HuH-7 (cell line): Measurements from ENCODE around the gene PTPRK.
"Not testable (repeated sequence)": the region's sequence is repeated elsewhere in the genome, so short reads cannot be mapped to it uniquely, and the experiment has no call there.

Source experiments
- DNase-seq: peaks from one replicate; pipeline ENCODE4 v3.0.0; 2011; ENCODE audit warnings: low spot score

The PTPRK gene

DNA sequence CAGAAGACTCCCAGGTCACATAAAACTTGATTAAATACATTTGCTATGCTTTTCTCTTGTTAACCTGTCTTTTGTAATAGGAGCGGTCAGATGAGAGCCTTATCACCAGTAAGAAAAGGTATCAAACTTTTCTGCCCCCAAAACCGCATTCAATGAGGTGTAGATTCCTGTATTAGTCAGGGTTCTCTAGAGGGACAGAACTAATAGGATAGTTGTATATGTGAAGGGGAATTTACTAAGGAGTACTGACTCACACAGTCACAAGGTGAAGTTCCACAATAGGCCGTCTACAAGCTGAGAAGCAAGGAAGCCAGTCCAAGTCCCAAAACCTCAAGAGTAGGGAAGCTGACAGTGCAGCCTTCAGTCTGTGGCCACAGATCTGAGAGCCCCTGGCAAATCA, 32.7 kb downstream of the PTPRK start:
- no peak for DNase-seq

DNA sequence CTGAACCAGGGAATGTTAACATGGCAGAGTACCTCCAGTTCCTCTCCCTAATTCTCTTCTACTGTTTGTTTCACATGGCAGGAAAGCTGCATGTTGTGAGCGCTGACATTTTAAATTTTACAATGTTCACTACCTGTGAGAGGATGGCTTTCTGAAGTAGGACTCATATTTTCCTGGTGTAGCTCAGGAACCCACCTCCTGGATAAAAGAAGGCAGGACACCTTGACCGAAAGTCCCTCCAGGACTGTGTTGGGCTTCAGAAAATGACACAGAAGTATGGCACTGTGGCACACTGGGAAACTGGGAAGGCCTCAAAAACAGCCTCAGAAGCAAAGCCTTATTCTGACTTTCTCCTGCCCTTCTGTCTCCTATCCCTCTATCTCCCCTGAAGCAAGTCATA, 33.3 kb downstream of the PTPRK start:
- DNase-seq = no peak

GRCh38 chr6:128486580-128486979, 33.8 kb downstream of the PTPRK start:
- not testable (repeated sequence) for DNase-seq

- DNase-seq = no peak
These were observed 36.8 kb downstream of the PTPRK start for GRCh38 chr6:128483472-128484135.

DNA sequence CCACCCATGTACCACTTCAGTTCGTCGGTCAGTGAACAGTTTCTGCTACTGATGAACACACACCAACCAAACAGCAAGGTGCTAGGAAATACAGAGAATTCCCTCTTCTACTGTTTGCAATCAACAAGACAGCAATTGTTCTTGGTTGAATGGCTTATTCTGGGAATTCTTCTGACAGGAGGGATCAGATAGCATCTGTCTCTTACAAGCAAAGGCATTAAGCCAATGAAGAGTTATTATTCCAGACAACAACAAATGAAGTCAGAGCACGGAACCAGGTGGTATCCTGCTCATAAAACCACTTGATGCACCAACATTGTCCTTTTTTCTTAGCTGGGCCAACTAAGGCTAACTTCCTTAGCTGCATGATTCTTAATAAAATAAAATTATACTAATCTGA, 37.8 kb downstream of the PTPRK start:
- no peak for DNase-seq

GRCh38 chr6:128479991-128480390, 40.4 kb downstream of the PTPRK start:
- DNase-seq = no peak

- no peak for DNase-seq
These were observed 41.2 kb downstream of the PTPRK start for GRCh38 chr6:128479048-128479666.

- no peak for DNase-seq
These were observed 42.0 kb downstream of the PTPRK start for GRCh38 chr6:128478230-128479047.

DNA sequence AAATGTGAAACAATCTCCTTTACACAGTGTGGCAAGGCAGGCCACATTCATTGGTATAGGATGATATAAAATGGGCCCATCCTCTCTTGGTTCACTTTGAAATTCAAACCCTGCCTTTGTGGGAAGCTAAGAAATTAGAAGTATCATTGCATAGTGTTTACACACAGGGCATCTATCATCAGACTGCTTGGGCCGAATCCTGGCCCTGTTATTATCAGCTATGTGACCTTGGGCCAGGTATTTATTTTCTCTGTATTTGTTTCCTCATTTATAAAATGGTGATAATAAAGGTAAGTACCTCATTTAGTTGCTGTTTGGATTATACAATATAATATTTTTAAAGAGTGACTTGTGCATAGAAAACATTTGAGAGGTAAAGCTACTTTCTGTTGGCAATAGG, 45.5 kb downstream of the PTPRK start:
- DNase-seq = no peak

- DNase-seq = no peak
These were observed 45.9 kb downstream of the PTPRK start for GRCh38 chr6:128474481-128474880.

- DNase-seq = no peak
These were observed 48.5 kb downstream of the PTPRK start for GRCh38 chr6:128471907-128472306.

DNA sequence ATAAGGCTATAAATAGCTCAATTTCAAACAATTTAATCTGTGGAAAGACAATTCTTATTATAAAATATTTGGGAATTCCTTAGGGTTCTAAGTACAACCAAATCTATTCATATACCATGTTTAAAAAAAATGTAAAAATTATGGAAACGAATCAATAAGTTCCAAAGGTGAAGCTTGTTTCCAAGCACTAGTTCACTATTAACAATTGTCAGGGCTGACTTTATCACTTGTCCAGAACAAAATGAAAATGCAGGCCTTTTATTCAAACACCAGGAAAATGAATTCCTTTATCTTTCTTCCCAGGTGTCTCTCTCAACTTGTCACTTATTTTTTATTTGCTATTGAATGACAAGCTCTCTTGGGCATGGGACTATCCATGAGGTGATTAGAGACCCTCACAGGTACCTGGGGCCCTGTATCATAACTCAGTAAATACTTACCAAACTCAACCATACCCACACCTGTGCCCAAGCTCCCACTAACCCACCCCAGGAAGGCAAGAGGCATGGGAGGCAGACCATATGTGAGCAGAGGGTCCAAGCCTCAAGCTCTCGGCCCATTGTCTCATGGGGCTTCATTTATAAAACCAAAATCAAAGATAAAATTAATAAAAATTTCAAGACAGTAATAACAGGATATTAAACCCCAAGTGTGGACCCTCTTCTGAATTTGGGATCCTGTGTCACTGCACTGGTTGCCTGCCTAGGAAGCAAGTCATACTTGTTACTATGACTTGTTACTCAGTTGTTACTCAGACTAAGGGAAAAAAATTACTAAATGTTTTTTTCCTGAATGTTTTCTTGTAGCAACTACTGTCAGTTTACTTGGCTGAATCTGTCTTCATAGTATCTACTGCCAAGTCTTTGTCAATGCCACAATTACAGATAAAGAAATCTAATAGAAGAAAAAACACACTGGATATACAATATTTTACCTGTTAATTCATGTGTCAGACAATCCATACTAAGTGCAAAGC, 54.7 kb downstream of the PTPRK start:
- no peak for DNase-seq

GRCh38 chr6:128464790-128465189, 55.6 kb downstream of the PTPRK start:
- no peak for DNase-seq

- no peak for DNase-seq
These were observed 56.5 kb downstream of the PTPRK start for GRCh38 chr6:128463942-128464341.

- DNase-seq = no peak
These were observed 58.9 kb downstream of the PTPRK start for GRCh38 chr6:128461501-128461900.

GRCh38 chr6:128456510-128457230, 63.7 kb downstream of the PTPRK start:
- DNase-seq = no peak

DNA sequence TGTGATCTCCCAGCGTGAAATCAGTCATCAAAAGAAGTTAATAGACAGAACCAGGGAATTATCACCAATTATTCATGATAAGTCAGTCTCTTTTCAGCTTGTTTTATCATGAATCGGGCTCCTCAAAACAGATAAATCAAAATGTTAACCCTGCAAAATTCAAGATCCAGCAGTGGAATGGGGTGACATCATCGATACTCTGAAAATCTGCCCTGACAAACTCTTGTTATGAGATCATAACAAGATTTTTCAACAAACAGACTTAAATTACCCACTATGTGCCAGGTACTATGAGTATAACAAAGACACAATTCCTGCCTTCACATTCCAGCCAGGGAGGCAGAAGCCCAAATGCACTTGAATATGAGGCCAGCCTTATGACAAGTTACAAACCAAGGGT, 64.4 kb downstream of the PTPRK start:
- no peak for DNase-seq

- no peak for DNase-seq
These were observed 67.7 kb downstream of the PTPRK start for GRCh38 chr6:128452713-128453112.

GRCh38 chr6:128446497-128446896, 73.9 kb downstream of the PTPRK start:
- no peak for DNase-seq

DNA sequence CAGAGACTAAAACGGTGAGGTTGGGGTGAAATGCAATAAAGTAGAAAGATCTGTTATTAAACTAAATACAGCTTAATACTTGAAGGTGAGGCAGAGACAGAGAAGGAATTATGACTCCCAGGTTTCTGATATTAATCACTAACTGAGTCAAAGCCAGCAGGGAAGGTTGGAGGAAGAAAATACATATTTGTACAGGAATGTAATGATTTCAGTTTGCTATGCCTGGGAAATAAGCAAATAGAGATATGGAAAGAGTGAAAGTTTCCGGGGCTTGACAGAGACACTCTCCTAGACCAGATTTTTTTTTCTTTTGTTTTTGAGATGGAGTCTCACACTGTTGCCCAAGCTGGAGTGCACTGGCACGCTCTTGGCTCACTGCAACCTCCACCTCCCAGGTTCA, 76.8 kb downstream of the PTPRK start:
- no peak for DNase-seq

DNA sequence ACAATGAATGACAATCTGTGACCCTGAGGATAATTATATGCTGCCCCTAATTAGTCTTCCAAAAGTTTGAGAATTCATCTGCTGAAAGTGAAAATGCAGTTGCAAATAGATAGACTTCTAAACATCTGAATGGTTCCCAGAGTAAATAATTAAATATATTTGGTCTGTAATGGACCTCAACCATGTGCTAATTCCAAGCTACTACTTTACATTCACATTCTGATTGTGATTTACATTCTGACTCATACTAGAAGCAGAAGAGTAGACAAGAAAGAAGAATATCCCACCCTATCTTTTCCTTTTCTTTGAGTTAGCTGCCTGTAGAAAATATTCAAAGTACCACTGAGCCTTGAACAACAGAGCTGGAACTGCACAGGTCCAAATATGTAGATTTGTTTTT, 80.8 kb downstream of the PTPRK start:
- no peak for DNase-seq
